NCI-H2171 (cell line): ENCODE data around the gene CD40LG.
A peak's percentile ranks its signal among the peaks of the same experiment; 100 is the strongest.

Experiments
- DNase-seq: peaks from one replicate; lab custom pipeline; 2025; lab: John Stamatoyannopoulos, UW

Gene CD40LG

GRCh38 chrX:136650811-136651210, 2.9 kb downstream of the CD40LG start:
- DNase-seq = no peak

DNA sequence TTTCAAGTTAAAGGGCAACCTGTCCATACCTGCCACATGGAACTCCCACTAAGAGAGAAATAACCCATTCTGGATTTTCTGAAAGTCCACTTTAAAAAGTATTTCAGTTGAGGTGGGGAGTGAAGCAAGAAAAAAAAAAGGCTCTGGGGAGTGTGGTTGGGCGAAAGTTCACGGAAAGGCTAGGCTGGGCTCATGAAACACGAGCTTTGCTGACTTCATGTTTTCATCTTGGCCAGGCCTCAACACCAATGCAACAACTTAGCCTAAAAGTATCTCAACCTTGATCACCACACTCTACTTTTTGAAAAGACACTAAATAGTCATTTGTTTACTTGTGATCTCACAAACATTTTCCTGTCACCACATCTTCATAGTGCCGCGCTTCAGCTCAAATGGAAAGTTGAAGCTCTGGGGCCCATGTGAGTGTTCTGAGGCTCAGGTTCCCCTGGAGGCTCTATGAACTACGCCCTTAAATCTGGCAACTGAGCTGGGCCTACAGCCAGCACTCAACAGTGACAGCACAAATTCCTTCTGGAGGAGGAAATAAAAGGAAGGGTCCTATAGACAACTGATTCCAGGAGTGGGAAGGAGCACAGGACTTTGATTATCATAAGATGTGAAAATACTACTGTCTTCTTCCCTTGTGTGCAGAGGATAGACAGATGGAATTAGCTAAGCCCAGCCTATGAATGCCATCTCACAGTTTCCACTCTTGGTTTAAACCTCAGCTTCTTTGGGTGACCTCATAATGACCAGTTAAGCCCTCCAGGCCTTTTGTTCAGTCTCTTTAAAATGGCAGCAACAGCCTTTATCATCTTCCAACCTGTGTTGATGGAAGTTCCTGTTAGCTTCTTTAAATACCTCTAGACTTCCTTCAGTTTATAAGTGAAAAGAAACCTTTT, 5.1 kb downstream of the CD40LG start:
- no peak for DNase-seq

GRCh38 chrX:136656361-136656964, 8.5 kb downstream of the CD40LG start:
- peak; percentile 40 for DNase-seq

- no peak for DNase-seq
Observed at GRCh38 chrX:136658151-136658550, 10.2 kb downstream of the CD40LG start.

DNA sequence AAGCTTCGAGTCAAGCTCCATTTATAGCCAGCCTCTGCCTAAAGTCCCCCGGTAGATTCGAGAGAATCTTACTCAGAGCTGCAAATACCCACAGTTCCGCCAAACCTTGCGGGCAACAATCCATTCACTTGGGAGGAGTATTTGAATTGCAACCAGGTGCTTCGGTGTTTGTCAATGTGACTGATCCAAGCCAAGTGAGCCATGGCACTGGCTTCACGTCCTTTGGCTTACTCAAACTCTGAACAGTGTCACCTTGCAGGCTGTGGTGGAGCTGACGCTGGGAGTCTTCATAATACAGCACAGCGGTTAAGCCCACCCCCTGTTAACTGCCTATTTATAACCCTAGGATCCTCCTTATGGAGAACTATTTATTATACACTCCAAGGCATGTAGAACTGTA, 11.2 kb downstream of the CD40LG start:
- DNase-seq = no peak

DNA sequence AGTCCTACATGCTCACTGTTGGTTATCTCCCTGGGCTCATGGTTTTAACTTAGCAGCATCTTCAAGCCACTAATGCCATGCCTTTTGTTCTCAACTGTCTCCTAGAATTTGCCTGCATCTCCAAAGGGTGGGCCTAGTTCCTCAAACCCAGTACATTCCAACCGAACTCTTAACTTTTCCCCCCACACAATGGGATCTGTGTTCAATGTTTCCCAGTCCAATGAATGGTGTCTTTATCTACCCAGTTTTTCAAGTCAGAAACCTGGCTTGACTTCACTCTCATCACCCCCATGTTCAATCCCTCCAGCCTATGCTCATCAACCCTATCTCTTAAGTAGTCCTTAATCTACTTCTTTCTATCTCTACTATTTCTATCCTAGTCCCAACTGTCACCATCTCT, 12.9 kb downstream of the CD40LG start:
- DNase-seq = no peak

GRCh38 chrX:136662104-136662503, 14.1 kb downstream of the CD40LG start:
- DNase-seq = no peak

- no peak for DNase-seq
Observed at GRCh38 chrX:136662976-136663375, 15.0 kb downstream of the CD40LG start.

GRCh38 chrX:136665258-136665900, 17.4 kb downstream of the CD40LG start:
- DNase-seq = no peak

GRCh38 chrX:136666088-136666487, 18.1 kb downstream of the CD40LG start:
- no peak for DNase-seq

DNA sequence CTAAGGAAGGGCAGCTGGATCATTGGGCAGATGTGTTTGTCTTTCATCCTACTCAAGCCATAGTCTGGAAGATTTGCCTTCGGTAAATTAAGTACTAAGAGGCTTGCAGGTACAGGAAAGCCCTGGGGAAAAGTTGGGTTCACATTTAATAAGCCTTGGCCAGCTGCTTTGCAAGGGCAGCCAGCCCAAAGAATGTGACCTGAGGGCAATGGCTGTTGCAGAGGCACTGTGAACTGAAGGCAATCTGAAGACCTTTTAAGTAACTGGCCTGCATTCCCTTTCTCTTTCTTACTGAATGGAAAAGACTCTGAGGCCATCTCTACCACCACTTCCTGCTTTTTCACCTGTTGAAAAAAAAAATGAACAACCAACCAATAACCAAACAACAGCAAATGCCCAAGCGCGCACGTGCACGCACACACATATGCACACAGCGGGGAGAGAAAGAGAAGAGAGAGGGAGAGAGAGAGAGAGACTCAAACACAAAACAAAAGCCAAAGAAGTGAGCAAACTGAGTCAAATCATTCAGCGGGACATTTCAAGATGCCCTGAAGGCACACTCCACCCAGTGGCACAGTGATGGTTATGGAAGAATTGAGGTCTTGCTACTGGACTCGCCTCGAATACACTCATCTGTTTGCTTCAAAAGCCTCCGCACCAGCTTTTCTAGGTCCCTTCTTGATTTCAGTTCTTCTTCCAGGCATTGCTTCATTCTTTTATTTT, 19.6 kb downstream of the CD40LG start:
- no peak for DNase-seq

GRCh38 chrX:136671006-136671610, 23.1 kb downstream of the CD40LG start:
- DNase-seq = no peak

DNA sequence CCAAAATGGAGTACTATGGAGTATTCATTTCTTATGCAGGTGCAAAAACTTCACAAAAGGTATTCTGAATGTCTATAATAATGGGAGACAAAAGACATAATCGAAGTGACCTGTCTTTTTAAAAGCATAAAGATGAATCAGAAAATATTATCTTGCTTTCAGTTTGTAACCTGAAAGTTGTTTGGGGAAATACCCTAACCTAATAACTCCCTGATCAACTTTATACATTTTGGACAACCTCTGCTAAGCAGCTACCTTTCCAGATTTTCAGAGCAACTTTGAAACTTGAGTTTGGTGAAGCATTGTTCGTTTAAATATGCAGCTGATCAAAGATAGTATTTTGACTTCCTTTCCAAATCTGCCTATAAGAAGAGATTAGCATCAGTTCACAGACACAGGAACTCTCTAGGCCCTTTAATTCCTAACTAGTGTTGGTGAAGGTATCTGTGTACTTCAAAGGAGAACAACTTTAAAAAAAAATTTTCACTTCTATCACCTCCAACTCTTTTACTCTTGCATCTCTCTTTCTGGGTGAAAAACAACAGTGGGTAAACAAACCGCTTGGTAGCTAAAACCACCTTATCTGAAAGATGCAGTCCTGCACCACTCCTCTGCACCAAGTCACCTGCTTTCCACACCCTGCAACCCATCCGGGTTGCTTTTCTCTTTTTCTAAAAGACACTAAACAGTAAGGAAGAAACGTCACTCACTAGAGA, 26.5 kb downstream of the CD40LG start:
- no peak for DNase-seq

- no peak for DNase-seq
Observed at GRCh38 chrX:136679531-136679930, 31.6 kb downstream of the CD40LG start.

GRCh38 chrX:136684120-136684519, 36.2 kb downstream of the CD40LG start:
- DNase-seq = no peak

DNA sequence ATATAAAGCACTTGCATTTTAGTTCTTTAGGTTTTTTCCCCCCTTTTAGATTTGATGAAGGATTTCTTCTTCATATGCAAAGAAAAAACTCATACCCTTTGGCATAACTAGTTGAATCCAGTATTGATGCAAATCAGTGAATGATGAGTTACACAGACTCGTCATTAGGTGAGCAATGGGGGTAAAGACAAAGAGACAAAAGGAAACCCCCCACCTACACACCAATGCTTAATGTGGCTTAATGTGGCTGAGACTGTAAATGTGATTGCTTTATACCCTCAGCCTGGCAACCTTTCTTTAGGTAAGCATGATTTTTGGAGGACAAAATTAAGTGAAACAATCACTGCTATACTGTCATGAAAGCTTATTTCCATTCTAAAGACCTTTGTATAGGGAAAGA, 39.5 kb downstream of the CD40LG start:
- DNase-seq = no peak

GRCh38 chrX:136689436-136689835, 41.5 kb downstream of the CD40LG start:
- no peak for DNase-seq

DNA sequence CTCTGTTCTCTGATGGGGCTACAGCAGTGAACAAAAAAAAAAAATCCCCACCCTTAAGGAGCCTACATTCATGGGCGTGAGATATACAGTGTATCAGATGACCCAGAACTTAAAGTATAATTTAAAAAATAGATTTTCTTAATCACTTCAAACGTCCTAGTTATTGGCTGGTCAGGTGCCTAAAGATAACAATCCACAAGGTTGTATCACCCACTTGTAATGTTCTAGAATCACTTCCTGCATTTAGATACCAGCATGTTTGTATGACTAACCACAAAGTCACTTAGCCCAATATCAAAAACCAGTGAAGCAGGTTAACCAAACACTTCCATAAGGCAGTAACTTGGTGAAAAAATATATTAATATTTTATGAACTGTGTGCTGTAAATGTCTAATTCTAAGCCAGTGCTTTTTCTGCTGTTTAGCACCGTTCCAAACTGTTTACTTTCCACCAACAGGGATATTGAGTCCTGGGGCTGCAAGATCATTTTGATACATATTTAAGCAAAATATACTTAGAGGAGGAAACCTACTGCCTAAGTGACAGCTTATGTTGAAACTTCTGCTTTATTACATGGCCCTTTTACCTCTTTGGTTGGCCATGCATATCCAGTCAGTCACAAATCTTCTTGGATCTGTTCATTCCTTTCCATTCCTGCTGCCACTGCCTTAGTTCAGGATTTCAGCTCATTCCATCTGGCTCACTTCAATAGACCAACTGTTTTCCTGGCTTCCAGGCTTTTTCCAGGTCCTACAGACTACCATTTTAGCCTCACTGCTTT, 43.3 kb downstream of the CD40LG start:
- DNase-seq = no peak

GRCh38 chrX:136692271-136692670, 44.3 kb downstream of the CD40LG start:
- no peak for DNase-seq

DNA sequence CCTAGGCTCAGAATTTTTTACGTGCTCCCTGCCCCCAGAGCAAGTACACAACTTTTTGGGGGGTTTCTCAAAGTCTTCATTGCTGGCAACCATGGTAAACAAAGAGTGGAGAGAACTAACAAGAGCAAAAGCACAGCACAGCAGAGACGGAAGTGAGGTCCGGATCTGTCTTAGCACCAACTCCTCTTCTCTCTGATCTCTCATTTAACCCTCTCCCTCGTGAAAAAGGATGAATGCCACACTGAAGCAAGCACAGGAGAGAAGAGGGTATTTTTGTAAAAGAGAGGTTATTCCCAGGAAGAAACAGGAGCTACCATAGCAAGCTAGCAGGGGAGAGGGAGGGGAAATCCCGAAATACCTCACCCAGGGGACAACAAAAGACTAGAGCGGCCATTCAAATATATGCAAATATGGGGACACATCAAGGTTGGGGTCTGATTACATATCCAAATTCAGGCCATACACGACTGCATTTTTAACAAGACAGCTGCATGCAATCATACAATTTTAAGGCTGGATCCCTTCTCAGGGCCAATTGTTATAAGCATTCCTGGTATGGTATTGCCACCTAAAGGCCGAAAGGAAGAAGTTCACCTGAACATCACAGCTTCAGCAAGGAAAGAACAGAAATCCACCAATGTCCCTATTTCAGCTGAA, 46.6 kb downstream of the CD40LG start:
- peak; percentile 4 for DNase-seq
